Activated CD4-positive, alpha-beta T cell treated with anti-CD3 and anti-CD28 coated beads for 48 hours (primary cell): ENCODE results near the gene FAM120A.

Experiments
- DNase-seq: peaks from one replicate; pipeline ENCODE4 v3.0.0-alpha.2; 2020

Gene FAM120A

DNA sequence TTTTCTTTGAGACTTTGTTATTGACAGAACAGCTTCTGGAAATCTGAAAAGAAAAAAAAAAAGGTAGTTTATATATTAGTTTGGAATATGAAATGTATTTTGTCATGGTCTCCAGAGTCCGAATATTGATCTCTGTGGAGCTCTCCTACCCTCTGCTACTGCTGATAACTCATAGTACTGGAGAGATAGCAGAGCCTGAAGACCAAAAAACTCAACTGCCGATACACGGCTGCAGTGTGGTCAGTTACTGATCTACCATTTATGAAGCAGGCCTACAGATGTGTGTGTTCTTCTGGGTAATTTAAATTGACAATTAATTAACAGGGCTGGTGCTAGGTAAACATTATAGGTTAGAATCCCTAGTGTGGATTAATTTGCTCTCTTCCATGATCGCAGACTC, 3.8 kb upstream of the FAM120A start:
- DNase-seq, result no peak

DNA sequence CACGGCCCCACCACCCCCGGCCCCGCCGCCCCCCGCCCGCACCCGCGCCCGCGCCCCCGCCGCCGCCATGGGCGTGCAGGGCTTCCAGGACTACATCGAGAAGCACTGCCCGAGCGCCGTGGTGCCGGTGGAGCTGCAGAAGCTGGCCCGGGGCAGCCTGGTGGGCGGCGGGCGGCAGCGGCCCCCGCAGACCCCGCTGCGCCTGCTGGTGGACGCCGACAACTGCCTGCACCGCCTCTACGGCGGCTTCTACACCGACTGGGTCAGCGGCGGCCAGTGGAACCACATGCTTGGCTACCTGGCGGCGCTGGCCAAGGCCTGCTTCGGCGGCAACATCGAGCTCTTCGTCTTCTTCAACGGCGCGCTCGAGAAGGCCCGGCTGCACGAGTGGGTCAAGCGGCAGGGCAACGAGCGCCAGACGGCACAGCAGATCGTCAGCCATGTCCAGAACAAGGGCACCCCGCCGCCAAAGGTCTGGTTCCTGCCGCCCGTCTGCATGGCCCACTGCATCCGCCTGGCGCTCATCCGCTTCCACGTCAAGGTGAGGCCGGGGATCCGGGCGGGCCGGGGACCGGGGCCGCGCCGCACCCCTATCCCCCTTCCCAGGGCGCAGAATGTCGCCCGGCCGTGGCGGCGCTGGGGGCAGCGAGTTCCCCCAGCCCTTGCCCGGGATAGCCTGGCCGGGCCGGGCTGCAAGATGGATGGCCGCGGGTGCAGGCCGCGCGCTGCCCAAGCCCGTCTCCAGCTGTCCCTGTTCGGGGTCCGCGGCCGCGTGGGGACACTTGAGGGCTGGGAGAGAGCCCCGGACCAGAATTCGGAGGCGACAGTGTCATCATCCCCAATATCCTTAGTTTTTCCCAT, 594 bp downstream of the FAM120A start:
- DNase-seq, result peak; percentile 62

DNA sequence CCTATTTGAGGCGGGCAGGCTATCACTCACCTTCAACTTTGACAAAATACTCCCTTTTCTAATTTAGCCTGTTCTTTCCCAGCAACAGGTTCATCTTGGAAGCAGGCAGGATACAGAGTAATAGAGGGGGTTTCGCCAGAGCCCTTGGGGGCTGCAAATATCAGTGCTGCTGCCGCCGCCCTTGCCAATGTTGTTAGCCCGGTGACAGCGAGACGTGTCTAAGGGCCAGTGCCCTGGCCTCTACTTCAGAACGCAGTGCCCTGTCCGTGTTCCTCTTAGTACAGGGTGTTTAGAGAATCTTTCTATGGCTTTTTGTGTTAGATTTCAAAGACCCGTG, 1.2 kb downstream of the FAM120A start:
- DNase-seq, result peak; percentile 19

DNA sequence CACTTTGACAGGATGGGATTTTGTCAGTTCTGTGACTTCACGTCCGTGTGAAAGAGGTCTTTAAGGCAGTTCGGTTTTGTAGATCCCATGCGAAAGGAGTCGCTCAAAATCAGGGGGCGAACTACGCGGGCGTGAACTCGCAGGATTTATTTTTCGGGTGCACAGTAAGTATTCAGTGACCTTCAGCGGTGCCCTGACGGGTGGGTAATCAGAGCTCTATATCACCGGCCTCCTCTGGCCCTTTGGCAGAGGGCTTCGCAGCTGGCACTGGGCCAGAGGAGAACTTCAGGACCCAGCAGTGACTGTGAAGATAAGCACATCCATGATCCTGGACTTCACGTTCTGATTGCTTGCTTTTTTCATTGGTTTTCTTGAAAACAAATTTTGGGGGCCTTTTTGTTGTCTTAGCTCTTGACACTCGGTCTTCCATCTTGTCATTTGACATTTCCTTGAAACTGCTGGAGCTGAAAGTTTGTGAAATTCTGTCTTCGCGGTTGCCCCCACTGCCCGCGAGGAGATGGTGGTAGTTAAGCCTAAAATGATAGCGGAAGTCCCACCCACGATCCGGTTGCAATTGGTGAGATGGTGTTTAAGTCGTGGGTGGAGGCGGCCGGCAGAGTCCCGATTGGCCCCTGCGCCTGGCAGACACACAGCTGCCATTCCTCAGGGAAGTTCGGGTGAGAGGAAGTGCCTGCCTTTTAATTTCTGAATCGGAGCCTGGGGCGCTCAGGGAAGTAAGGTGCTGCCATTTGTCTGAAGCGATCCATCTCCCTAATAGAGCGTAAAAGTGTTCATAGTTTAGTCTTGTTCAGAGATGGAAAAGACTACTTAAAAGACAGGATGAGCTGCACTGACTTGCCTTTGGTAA, 1.8 kb downstream of the FAM120A start, which contains the start of gene FAM120AOS:
Gene FAM120AOS (minus strand): TSS at position 535 of the 868 bp plus-strand sequence. CDS start 872 bp downstream, outside the sequence.
- DNase-seq, result peak; percentile 90

DNA sequence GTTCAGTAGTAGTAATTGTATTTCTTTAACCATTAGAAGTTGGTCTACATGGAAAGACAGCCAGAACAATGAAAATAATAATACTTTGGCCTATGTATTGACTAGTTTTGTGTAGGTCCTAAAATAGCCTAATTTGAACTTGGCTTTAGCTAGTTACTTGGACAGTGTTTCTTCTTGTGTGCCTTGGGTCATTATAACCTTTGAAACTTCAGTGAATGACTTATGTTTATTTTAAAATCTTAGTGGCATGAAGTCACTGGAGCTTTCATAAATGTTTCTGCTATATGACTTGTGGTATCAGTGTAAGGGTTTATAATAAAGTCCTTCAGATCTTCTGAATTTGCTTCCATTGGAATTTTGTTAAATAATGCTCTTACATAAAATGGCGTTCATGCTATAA, 4.5 kb downstream of the FAM120A start:
- DNase-seq, result no peak

DNA sequence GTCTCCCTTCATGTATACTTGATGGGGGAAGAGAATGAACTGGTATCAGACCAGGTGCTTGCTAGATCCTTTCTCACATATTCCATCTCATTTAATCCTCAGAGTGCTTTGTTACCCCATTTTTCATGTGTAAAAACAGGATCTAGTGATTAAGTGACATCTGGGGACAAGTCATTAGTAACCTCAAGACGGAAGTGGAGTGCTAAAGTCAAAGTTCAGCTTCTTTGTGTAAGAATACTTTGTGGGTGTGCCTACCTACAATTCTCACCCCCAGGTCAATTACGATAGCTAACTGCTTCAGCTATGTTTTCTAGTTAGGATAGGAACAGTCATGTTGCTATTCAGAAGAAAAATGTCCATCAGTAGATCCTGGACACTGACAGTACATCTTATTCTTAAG, 5.0 kb downstream of the FAM120A start:
- DNase-seq, result no peak

DNA sequence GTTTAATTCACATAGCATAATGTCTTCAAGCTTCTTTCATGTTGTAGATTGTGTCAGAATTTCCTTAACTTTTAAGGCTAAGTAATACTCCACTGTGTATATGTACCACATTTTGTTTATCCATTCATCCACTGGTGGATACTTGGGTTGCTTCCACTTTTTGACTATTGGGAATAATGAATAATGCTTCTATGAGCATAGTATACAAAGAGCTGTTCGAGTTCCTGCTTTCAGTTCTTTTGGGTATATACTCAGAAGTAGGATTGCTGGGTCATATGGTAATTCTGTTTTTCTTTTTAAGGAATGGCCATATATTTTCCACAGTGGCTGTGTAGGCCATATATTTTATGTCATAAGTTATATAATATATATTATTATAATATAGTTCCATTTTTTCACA, 5.5 kb downstream of the FAM120A start:
- no peak for DNase-seq

DNA sequence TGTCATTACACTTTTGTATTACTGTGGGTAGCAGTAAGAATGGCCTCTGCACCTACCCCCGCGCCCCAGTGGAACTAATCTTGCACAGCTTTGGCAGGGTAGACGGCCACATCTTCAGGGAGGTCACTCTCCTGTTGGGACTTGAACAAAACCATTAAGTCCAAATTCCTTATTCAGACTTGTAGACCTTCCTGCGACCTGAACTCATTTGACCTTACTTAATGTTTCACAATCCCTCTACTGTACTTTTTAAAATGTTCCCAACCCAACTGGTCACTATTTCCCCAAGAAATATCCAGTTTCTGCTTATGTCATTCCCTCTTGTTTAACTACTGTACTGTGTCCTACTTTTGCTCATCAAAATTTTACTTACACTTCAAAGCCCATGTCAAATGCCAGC, 7.2 kb downstream of the FAM120A start:
- no peak for DNase-seq

DNA sequence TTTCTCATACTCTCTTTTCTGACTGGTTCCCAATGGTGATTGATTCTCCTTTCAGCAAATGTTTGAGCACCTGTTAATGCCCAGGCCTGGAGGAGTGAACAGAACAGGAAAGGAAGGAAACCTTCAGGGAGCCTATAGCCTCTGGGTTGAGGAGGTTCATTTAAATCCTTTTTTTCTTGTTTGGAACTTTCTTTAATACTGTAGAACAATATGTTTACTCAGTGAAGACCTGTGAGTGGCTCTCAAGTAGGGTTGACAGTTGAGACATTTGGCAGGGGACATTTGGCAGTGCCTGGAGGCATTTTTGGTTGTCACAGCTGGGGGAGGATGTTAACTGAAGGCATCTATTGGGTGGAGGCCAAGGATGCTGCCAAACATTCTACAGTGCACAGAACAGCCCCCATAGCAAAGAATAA, 8.0 kb downstream of the FAM120A start:
- DNase-seq, result no peak

DNA sequence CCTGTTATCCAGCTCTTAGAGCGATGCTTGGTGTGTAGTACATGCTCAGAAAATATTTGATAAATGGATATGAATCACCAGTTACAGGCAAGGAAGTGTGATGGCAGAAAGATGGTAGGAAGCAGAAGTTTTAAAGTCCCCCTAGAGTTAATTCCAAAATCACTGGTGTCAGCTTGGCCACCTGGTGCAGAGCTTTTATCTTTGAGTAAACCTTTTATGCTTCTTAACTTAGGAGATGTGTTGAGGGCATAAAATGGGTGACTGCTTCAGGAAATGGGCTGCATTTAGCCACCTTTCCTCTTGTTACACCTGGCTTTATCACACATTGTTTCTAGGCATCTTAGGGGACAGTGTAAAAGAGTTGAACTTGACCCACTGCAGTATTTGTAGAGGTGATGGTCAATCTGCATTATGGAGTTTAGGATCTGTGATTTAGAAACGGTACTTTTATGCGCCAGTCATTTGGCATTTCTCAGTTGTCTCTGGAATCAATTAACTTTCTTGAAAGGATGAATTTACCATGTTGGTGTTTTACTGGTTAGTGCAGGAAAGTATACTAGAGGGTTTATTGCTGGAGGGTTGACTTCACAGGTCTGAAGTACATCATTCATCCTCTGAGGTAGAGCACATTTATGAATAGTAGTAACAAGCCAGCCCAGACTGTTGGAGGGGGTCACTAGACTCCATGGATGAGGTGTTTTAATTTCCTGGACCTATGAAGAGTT, 9.4 kb downstream of the FAM120A start:
- DNase-seq, result no peak

DNA sequence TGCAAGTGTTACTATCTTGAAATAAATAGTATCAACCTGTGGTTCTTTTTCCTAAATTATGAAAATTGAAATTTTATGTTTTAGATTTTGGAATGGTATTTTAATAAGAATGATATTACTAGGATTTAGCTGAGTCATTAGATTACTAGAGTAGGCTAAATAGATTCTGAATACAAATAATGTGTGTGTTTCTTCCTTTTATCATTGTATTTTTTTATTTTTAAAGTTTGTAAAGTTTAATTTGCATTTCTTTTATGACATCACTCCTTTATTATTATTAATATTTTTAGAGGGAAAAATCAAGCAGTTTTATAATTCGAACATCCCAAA, 9.9 kb downstream of the FAM120A start:
- DNase-seq, result no peak

DNA sequence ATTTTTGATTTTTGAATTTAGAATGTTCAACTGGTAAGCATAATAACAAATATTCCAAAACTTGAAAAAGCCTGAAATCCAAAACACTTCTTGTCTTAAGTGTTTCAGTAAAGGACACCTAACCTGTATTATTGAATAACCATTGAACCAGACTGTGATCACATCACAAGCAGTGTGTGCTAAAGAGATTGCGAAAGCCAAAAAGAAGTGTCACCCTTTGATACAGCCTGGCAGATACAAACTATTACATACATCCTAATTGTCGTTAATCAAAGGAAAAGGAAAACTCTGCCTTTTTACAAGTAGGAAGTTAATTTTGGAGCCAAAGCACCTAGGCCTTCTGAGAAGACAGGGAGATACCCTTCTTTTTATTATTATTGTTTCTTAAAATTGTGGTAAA, 10.3 kb downstream of the FAM120A start:
- DNase-seq, result no peak

DNA sequence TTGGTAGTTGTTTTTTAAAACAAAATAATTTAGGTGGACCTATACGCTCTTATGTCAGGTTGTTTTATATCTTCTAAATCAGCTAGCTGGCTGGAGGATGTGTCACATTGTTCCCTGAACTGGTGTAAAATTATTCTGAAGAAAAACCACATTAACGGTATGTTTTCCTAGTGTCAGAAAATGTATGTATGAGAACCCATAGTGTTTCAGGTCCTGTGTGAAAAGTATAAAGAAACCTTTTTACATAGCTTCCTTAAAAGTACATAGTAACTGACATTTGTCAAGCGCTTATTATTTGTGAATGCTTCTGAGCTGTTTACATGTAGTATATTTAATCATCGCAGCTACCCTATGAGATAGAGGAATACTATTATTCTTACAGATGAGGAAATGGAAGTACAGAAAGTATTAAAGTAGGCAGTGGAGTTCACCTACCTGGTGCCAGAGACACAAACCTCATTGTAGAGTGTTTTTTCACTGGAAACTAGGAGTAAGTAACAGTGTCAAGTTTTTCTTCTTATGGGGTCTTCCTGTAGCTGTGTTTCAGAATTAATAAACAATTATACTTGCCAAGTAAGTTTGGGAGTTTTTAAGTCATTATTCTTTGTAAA, 12.3 kb downstream of the FAM120A start:
- no peak for DNase-seq

DNA sequence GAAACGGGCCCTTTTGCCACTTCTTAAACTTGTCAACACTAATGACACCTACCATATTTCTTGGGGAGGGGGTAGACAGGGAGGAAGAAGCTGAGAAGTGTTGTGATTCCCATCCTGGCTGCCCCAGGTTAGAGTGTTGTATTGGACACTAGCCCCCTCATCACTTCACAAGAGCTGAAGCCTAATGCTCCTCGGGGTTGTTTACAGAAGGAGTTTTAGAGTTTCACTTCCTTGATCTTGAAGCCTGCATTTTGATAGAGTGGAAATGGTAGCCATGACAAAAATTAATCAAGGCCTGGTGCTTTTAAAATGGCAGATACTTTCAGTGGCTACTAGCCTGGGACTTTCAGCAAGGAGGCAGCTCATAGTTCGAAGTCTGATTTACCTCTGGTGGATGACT, 12.9 kb downstream of the FAM120A start:
- DNase-seq, result no peak

DNA sequence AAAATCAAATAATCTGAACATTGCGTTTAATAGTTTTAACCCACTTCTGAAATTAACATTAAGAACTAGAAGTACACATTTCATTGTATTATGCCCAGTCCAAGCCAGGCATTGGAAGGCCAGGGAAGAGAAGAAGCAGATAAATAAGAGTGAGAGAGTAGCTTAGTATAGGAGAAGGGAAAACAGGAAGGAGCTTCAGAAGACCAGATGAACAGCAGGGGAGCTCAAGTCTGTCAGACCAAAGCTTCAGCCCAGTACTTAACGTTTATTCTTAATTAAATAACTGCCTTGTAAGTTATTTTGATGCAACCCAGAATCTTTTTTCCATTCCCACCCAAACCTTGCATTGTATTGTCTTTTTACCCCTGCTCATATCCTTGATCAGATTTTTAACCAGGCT, 13.4 kb downstream of the FAM120A start:
- no peak for DNase-seq

DNA sequence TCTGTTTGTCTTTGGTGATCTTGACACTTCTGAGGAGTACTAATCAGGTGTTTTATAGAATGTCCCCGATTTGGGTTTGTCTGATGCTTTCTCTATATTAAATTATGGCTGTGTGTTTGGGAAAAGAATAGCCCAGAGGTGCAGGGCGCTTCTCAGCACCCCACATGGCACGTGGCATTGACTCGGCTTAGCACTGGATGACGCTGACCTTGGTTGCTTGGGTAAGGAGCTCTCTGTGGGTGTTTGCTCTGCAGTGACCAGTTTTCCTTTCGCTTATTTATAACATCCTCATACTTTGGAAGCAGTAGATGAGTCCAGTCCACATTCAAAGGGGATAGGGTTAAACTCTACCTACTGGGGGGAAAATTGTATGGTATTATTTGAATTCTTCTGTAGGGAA, 14.4 kb downstream of the FAM120A start:
- no peak for DNase-seq

DNA sequence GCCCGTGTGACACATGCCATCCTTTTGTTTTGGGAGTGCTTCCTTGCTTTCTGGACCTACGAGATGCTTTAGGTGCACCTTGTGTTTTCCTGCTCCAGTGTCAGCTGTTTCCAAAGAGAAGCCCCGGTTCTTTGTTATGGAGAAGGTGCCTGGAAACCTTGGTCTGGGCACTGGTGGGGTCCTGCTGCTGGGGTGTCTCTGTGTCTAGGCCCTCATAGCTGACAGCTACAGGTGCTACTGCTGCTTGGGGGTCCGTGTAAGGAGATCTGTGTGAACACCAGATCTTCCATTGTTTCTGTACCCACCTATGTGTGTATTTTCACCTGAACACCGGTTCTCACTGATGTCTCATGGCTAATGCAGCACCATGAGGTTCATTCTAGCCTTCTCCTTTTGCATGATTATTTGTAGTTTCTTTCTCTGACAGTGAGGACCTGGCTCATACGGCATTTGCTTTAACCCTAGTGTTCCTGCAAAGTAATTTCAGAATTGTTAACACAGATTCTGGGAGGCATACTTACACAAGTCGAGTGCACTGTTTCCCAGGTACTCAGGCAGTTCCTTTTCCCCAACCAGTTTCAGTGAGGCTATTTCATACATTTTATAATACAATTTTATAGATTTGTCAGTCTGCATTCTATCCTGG, 15.1 kb downstream of the FAM120A start:
- no peak for DNase-seq

DNA sequence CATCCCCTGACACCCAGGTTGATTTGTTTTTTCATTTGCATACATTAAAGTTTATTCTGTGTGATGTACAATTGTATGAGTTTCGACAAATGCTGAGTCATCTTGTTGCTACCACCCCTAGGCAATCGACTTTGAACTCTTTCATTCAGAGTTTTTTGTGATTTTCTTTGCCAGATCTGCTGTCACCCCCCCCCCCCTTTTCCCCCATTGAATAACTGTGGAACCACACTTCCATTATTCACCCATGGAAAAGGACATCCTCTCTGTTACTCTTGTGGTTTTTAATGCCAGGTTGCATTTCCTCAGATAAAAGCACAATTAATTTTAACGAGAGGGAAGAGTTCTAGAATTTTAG, 15.6 kb downstream of the FAM120A start:
- no peak for DNase-seq

DNA sequence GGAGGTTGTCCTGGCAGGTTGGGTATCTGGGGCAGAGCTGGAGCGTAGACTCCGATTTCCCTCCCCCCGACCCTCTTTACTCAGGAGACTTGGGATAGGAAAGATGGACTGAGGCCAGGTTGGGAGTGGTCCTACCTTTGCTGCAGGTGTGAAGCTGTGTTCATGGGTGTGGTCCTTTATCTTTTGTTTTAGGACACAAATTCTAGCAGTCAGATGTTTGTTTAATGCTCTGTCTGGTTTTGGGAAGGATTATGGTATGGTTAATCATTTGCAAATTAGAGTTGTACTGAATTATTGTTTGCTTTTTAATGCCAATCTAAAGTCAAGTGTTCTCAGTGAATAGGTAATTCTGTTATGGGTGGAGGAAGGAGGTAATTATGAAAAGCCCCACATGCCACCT, 16.0 kb downstream of the FAM120A start:
- DNase-seq, result no peak

DNA sequence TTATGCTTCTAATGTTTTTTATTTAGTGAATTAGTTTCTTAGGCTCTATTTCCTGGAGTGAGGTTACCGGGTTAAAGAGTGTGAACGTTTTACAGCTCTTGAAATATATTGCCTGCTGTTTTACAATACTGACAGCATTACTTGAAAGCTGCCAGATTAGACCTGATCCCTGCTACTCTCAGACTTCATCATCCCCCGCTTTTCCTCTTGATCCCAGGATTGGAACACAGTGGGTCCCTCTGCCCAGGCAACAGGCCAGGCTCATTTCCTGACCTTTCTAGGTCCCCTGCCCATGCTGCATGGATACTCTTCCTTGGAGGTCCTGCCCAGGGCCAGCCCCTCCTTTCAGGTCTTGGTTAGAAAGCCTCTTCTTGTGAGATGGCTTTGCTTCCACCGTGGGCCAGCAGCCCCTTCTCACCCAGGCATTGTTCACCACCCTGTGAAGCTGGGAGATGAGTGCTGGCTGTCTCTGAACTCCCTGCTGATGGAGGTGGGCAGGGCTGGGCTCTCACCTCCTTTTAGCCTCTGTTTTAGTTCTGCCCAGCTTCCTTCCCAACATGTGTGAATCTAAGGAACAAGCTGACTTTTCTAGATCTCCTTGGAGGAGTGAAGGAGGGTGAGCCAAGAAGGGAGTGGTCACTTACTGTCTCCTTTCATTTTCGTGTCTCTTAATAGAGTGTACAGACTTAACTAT, 17.4 kb downstream of the FAM120A start:
- DNase-seq, result no peak

DNA sequence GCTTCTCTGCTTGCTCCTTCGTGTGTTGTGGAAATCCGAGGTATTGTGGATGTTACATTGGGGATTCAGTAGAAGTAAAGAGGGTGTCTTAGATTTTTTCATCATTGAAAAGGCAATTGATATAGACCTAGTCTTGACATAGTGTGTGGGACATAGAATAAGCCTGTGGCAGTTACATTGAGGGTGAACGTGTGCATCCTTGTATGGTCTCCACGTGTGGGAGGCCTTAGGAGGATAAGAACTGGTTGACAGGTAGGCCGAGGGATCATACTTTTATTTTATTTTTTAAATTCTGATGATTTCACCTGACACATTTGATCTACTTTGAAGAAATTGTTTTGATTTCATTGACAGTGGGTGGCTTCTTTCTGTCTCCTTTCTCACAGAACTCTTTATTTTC, 18.9 kb downstream of the FAM120A start:
- DNase-seq, result no peak

DNA sequence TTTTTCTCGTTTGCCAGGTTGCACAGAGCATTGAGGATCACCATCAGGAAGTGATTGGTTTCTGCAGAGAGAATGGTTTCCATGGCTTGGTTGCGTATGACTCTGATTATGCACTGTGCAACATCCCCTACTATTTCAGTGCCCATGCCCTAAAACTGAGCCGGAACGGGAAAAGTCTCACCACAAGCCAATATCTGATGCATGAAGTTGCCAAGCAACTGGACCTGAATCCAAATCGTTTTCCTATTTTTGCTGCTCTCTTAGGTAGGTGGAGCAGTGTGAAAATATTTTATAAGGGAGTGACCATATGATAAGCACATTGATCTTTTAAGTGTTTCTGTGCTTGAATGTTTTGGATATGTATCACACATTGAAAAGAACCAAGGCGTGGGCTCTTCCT, 19.6 kb downstream of the FAM120A start:
- no peak for DNase-seq
